DOHH2 (cell line): ENCODE results near the gene DBN1.

Experiments
- H3F3A ChIP-seq: fragments of 200-600 bp; sonication (generic), shearing (Covaris generic); 2 replicates; pipeline ENCODE4 v1.6.0; 2016; ENCODE audit warnings: antibody characterized with exemption, mild to moderate bottlenecking; ENCODE audit not compliant: control insufficient read depth, insufficient read depth
- H3K27ac ChIP-seq: fragments of 200-600 bp; sonication (generic); 2 replicates; pipeline ENCODE4 v1.5.1; 2014; ENCODE audit warnings: low read depth, mild to moderate bottlenecking, low read length, moderate library complexity
- H3K27me3 ChIP-seq: fragments of 200-600 bp; sonication (generic); 2 replicates; pipeline ENCODE4 v1.6.1; 2014; ENCODE audit warnings: mild to moderate bottlenecking, low read length, mixed read lengths; ENCODE audit not compliant: control insufficient read depth
- H3K36me3 ChIP-seq: fragments of 200-600 bp; sonication (generic); 2 replicates; pipeline ENCODE4 v1.6.1; 2014; ENCODE audit warnings: mild to moderate bottlenecking, low read length, moderate library complexity, mixed read lengths; ENCODE audit not compliant: control insufficient read depth
- H3K4me1 ChIP-seq: fragments of 200-600 bp; sonication (generic); 2 replicates; pipeline ENCODE4 v1.6.1; 2014; ENCODE audit warnings: mild to moderate bottlenecking, low read length, mixed read lengths; ENCODE audit not compliant: control insufficient read depth
- H3K4me2 ChIP-seq: fragments of 200-600 bp; sonication (generic); 2 replicates; pipeline ENCODE4 v1.6.0; 2014; ENCODE audit warnings: mild to moderate bottlenecking, low read length, moderate library complexity
- H3K4me3 ChIP-seq: fragments of 200-600 bp; sonication (generic); 2 replicates; pipeline ENCODE4 v1.5.1; 2014; ENCODE audit warnings: mild to moderate bottlenecking, low read length, mixed read lengths
- H3K79me2 ChIP-seq: fragments of 200-600 bp; sonication (generic); 2 replicates; pipeline ENCODE4 v1.6.1; 2014; ENCODE audit warnings: mild to moderate bottlenecking, low read length, mixed read lengths; ENCODE audit not compliant: control insufficient read depth
- H3K9me2 ChIP-seq: fragments of 200-600 bp; sonication (generic); replicated peaks from 2 replicates; pipeline ENCODE4 v1.6.1; 2014; ENCODE audit warnings: mild to moderate bottlenecking, low read length, mixed read lengths; ENCODE audit not compliant: control insufficient read depth
- H3K9me3 ChIP-seq: fragments of 200-600 bp; sonication (generic); 2 replicates; pipeline ENCODE4 v1.6.1; 2014; ENCODE audit warnings: antibody characterized with exemption, low read length, mixed read lengths; ENCODE audit not compliant: control insufficient read depth, insufficient read depth
- H4K20me1 ChIP-seq: fragments of 200-600 bp; sonication (generic); 2 replicates; pipeline ENCODE4 v1.6.0; 2014; ENCODE audit warnings: low read depth, mild to moderate bottlenecking, antibody characterized with exemption, low read length, moderate library complexity; ENCODE audit not compliant: control insufficient read depth, insufficient read depth
- EZH2phosphoT487 ChIP-seq: fragments of 200-600 bp; sonication (generic); IDR thresholded peaks from 2 replicates; pipeline ENCODE4 v1.6.1; 2017; ENCODE audit warnings: borderline replicate concordance, mild to moderate bottlenecking, antibody characterized with exemption, low read length, moderate library complexity, mixed read lengths
- TF ChIP-seq, protein P1 (sequence below): fragments of 200-600 bp; sonication (generic); IDR thresholded peaks from one replicate; pipeline ENCODE4 v1.5.1; 2014; ENCODE audit warnings: antibody characterized with exemption, mild to moderate bottlenecking, low read depth, low read length; ENCODE audit not compliant: poor library complexity, severe bottlenecking

Gene DBN1

DNA sequence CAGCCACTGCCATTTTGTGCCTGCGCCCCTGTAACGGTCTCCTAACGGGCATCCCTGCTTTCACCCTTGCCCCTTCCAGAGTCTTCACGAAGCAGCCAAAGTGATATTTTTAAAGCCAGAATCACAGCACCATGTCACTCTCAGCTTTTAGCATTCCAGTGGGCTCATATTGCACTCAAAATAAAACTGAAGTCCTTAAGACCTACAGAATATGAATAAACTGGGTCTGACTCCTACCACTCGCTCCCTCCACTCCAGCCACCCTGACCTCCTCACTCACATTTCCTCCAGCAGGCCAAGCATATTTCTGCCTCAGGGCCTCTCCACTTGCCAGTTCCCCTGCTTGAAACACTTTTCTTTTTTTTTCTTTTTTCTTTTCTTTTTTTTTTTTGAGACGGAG lies 26.4 kb upstream of the DBN1 start:
- Histone ChIP-seq H3K9me3 (no peaks in the 10 kb centered on the region), H3K4me2 (no peak overlapping the region), H3K79me2 (peaks cover 4% of the 10 kb centered on the region; the same call in 1 of the 2 replicates), H3K36me3 (peaks cover 36% of the 10 kb centered on the region), H3F3A (peaks cover 29% of the 10 kb centered on the region), H3K27ac (no peak overlapping the region), H3K9me2 (no peaks in the 10 kb centered on the region), H3K4me1 (peaks cover 71% of the 10 kb centered on the region), H3K27me3 (peaks cover 18% of the 10 kb centered on the region), H4K20me1 (peaks cover 13% of the 10 kb centered on the region; the same call in 1 of the 2 replicates), H3K4me3 (no peak overlapping the region)
- TF ChIP-seq EZH2phosphoT487: no peak
- TF ChIP-seq, protein P1, sequence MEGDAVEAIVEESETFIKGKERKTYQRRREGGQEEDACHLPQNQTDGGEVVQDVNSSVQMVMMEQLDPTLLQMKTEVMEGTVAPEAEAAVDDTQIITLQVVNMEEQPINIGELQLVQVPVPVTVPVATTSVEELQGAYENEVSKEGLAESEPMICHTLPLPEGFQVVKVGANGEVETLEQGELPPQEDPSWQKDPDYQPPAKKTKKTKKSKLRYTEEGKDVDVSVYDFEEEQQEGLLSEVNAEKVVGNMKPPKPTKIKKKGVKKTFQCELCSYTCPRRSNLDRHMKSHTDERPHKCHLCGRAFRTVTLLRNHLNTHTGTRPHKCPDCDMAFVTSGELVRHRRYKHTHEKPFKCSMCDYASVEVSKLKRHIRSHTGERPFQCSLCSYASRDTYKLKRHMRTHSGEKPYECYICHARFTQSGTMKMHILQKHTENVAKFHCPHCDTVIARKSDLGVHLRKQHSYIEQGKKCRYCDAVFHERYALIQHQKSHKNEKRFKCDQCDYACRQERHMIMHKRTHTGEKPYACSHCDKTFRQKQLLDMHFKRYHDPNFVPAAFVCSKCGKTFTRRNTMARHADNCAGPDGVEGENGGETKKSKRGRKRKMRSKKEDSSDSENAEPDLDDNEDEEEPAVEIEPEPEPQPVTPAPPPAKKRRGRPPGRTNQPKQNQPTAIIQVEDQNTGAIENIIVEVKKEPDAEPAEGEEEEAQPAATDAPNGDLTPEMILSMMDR: no peak

DNA sequence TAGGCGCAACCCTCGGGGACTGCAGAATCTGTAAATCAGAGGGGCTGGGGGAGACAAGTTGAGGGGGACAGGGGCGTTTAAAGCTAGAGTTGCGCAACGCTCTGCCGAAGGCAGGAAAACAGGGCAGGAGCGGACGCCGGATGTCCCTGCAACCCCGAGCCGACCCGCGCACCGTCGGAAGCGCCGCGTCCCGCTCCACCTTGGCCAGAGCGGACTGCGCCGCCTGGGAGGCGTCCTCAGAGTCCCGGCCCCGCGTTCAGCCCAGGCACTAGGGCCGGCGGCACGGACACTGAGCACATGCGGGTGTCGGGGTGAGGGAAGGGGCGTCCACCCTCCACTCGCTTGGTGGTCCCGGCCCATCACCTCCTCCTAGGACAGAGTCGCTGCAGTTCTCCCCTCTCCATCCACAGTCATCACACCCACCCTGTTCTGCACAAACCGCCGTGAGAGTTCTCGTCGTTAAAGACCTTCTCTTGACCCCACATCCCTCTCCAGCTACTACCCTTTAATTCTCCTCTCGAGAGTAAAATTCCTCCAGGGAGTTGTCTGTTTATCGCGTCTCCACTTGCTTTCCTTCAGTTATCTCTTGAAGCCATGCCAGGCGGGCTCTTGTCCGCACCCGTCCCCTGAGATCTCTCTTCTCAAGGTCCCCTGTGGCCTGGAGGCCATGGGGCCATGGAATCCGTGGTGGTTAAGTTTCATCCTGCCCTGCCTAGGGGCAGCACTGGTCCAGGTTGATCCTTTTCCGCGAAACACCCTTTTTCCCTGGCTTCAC lies 24.8 kb upstream of the DBN1 start:
- peaks cover 28% of the 10 kb centered on the region for H3F3A ChIP-seq
- peaks cover 4% of the 10 kb centered on the region; the same call in 1 of the 2 replicates for H3K79me2 ChIP-seq
- H3K27ac ChIP-seq: no peak overlapping the region
- peaks cover 18% of the 10 kb centered on the region for H3K27me3 ChIP-seq
- H3K4me1 ChIP-seq: peaks cover 67% of the 10 kb centered on the region
- no peaks in the 10 kb centered on the region for H3K9me2 ChIP-seq
- H3K4me2 ChIP-seq: peak overlapping the region; percentile 71
- H3K9me3 ChIP-seq: no peaks in the 10 kb centered on the region
- H3K4me3 ChIP-seq: peak overlapping the region; percentile 82
- peaks cover 20% of the 10 kb centered on the region for H3K36me3 ChIP-seq
- TF ChIP-seq, protein P1: no peak
- TF ChIP-seq EZH2phosphoT487: no peak
- H4K20me1 ChIP-seq: peaks cover 8% of the 10 kb centered on the region; the same call in 1 of the 2 replicates

DNA sequence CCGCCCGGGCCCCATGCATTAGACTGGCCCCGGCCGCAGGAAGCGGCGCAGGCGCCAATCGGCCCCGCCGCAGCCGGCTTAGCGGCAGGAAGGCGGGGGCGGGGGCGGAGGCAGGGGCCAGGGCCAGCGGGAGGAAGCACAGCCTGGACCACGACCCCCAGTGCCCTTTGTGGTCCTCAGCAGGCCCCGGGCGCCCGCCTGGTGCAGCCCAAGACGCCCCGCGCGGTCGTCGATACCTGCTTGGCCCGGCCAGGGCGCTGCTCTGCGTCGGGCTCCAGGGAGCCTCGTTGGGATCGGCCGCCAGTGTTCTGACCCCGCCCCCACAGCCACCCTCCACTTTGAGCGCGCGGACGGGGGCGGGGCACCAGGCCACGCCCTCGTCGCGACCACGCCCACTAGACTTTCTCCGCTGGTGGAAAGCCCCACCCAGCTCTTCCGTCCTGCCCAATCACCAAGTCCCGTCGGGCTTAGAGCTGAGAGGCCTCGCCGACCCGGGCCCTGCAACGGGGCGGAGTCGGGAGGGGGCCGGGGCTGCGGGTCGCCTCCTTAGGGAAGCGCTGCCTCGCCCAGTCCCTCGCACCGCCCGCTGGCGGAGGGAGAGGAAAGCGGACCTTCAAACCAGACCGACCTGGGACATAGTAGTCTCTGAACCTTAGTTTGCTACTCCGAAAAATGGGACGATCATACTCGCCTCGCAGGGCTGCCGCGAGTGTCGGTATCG lies 24.0 kb upstream of the DBN1 start, which contains the start of gene PDLIM7:
Gene PDLIM7, minus strand, starts transcription at position 313 of the 721 bp plus-strand sequence. CDS start 1,092 bp downstream, outside the sequence.
- H3K4me3 ChIP-seq: peak within 1 kb of the TSS; percentile 82
- TF ChIP-seq EZH2phosphoT487: no peak
- TF ChIP-seq, protein P1: peak; percentile 11
- H3K9me2 ChIP-seq: no peaks in the 10 kb centered on the region
- peaks cover 18% of the 10 kb centered on the region for H3K27me3 ChIP-seq
- peaks cover 13% of the 10 kb centered on the region for H3K36me3 ChIP-seq
- no peaks in the 10 kb centered on the region for H3K9me3 ChIP-seq
- peaks cover 8% of the 10 kb centered on the region; the same call in 1 of the 2 replicates for H4K20me1 ChIP-seq
- peak within 1 kb of the TSS; percentile 71 for H3K4me2 ChIP-seq
- H3F3A ChIP-seq: peaks cover 21% of the 10 kb centered on the region
- no peak within 1 kb of the TSS for H3K27ac ChIP-seq
- H3K4me1 ChIP-seq: peaks cover 60% of the 10 kb centered on the region
- H3K79me2 ChIP-seq: peaks cover 4% of the 10 kb centered on the region; the same call in 1 of the 2 replicates
